Endothelial cell of umbilical vein (primary cell): ENCODE results near the gene AGT. TPM values are rescaled to one million over a fixed set of nuclear protein-coding genes. Genes with fewer than 3 reads are reported as not detected.

Source experiments
- BruUV-seq: library from RNA; stranded (reverse); fragments of 400-500 nt; replicated peaks from 2 replicates; lab custom pipeline; 2021; lab: Mats Ljungman, UMichigan
- CTCF ChIA-PET: fragments of 300-600, 350-600 bp; sonication (Branson Sonifier 250); formaldehyde crosslinking; loops from one replicate; lab custom pipeline; 2021; ENCODE audit warnings: antibody characterized with exemption, inconsistent platforms; lab: Charles Lee
- POLR2A ChIA-PET: fragments of 300-600, 350-600 bp; sonication (Branson Sonifier 250); formaldehyde crosslinking; loops from one replicate; lab custom pipeline; 2021; ENCODE audit warnings: antibody characterized with exemption, inconsistent platforms; lab: Charles Lee
- DNase-seq: peaks from one replicate; pipeline ENCODE4 v3.0.0-alpha.2; 2011; ENCODE audit warnings: low read depth, low spot score
- FAIRE-seq: peaks from 2 replicates; lab custom pipeline; 2011; peaks lifted over from hg19 to GRCh38; lab: Jason Lieb, UNC
- H2AFZ ChIP-seq: 2 replicates; pipeline ENCODE4 v1.6.0; 2012; ENCODE audit warnings: low read depth, low read length, control low read depth, inconsistent platforms
- H3K27ac ChIP-seq: 2 replicates; pipeline ENCODE4 v1.5.1; 2011; ENCODE audit warnings: low read depth, mild to moderate bottlenecking, control low read depth, low read length, moderate library complexity; ENCODE audit not compliant: insufficient read depth
- H3K27me3 ChIP-seq, 2 experiments: 2 replicates each; pipeline versions ENCODE4 v1.6.0 to v1.6.1; 2011; ENCODE audit warnings: low read length in 2 of 2, mixed read lengths in 1 of 2; ENCODE audit not compliant: control insufficient read depth in 2 of 2, insufficient read depth in 2 of 2
- H3K36me3 ChIP-seq, 2 experiments: 2 replicates in 1 of 2; 3 replicates in 1 of 2; pipeline ENCODE4 v1.5.1; 2011; ENCODE audit warnings: low read length in 2 of 2, mild to moderate bottlenecking in 1 of 2, moderate library complexity in 1 of 2; ENCODE audit not compliant: control insufficient read depth in 2 of 2, insufficient read depth in 2 of 2; ENCODE audit errors: extremely low read depth in 1 of 2
- H3K4me1 ChIP-seq: 3 replicates; pipeline ENCODE4 v1.5.1; 2011; ENCODE audit warnings: mild to moderate bottlenecking, low read length; ENCODE audit not compliant: control insufficient read depth, insufficient read depth; ENCODE audit errors: extremely low read depth
- H3K4me2 ChIP-seq: 2 replicates; pipeline ENCODE4 v1.6.1; 2011; ENCODE audit warnings: low read length, control low read depth, mixed read lengths; ENCODE audit not compliant: insufficient read depth
- H3K4me3 ChIP-seq, 3 experiments: fragments of 200-600 bp in 1 of 3; sonication (generic), shearing (Covaris generic) in 1 of 3; replicated peaks in 1 of 3; 2 replicates each; pipeline ENCODE4 v1.5.1; 2011 to 2016; ENCODE audit warnings: control low read depth in 3 of 3, low read length in 3 of 3, mild to moderate bottlenecking in 2 of 3, inconsistent platforms in 1 of 3, low read depth in 1 of 3, moderate library complexity in 1 of 3; ENCODE audit not compliant: insufficient read depth in 1 of 3
- H3K79me2 ChIP-seq: 2 replicates; pipeline ENCODE4 v1.6.0; 2012; ENCODE audit warnings: low read length, inconsistent platforms; ENCODE audit not compliant: control insufficient read depth, insufficient read depth
- H3K9ac ChIP-seq: replicated peaks from 2 replicates; pipeline ENCODE3; 2011; ENCODE audit warnings: low read length, control low read depth; ENCODE audit not compliant: insufficient read depth; ENCODE audit errors: extremely low read depth
- H3K9me1 ChIP-seq: replicated peaks from 3 replicates; pipeline ENCODE4 v1.6.0; 2011; ENCODE audit warnings: mild to moderate bottlenecking, low read length; ENCODE audit not compliant: control insufficient read depth, insufficient read depth; ENCODE audit errors: extremely low read depth
- H3K9me3 ChIP-seq: replicated peaks from 2 replicates; pipeline ENCODE4 v1.5.1; 2012; ENCODE audit warnings: low read length, inconsistent platforms; ENCODE audit not compliant: control insufficient read depth, insufficient read depth
- H4K20me1 ChIP-seq: replicated peaks from 2 replicates; pipeline ENCODE3; 2011; ENCODE audit warnings: mild to moderate bottlenecking, low read length; ENCODE audit not compliant: control insufficient read depth, insufficient read depth; ENCODE audit errors: extremely low read depth
- EZH2 ChIP-seq: IDR thresholded peaks from 2 replicates; pipeline ENCODE4 v1.6.1; 2012; ENCODE audit warnings: borderline replicate concordance, low read depth, mild to moderate bottlenecking, moderate library complexity, low read length, inconsistent platforms; ENCODE audit not compliant: severe bottlenecking
- FOS ChIP-seq: IDR thresholded peaks from 2 replicates; pipeline ENCODE4 v1.6.1; 2011; ENCODE audit warnings: mild to moderate bottlenecking, low read length, moderate library complexity, borderline replicate concordance; ENCODE audit not compliant: insufficient read depth
- GATA2 ChIP-seq: IDR thresholded peaks from 2 replicates; pipeline ENCODE4 v1.7.0; 2011; ENCODE audit warnings: low read depth, mild to moderate bottlenecking, moderate library complexity, mixed read lengths, low read length; ENCODE audit not compliant: insufficient read length, insufficient read depth
- JUN ChIP-seq: IDR thresholded peaks from 2 replicates; pipeline ENCODE4 v1.6.1; 2011; ENCODE audit warnings: borderline replicate concordance, low read depth; ENCODE audit not compliant: insufficient read length, insufficient read depth
- MAX ChIP-seq: IDR thresholded peaks from 2 replicates; pipeline ENCODE4 v1.6.1; 2011; ENCODE audit not compliant: insufficient read depth, insufficient read length
- MYC ChIP-seq: IDR thresholded peaks from one replicate; pipeline ENCODE4 v1.6.1; 2011; ENCODE audit warnings: mild to moderate bottlenecking, low read depth, low read length
- POLR2A ChIP-seq: IDR thresholded peaks from 2 replicates; pipeline ENCODE4 v1.6.1; 2012; ENCODE audit warnings: low read depth, mild to moderate bottlenecking, control low read depth, low read length
- POLR2AphosphoS5 ChIP-seq: IDR thresholded peaks from 2 replicates; pipeline ENCODE4 v1.6.1; 2012; ENCODE audit warnings: low read depth, mild to moderate bottlenecking, control low read depth, low read length, moderate library complexity; ENCODE audit not compliant: insufficient read depth
- dilution Hi-C: fragments of 300-500 bp; cut with MboI; formaldehyde crosslinking; loops from one replicate; pipeline ENCODE4 v1.15.0; 2019; ENCODE audit warnings: low sequenced_read_pairs; ENCODE audit not compliant: extremely low pct_ligation_motif_present
- intact Hi-C: fragments of 100-400 bp; cut with micrococcal nuclease; formaldehyde crosslinking; loops from one replicate; pipeline ENCODE4 v1.10.0; 2022
- polyA plus RNA-seq, 4 experiments: library from polyadenylated mRNA; depleted of rRNA in 3 of 4; stranded (reverse) in 3 of 4; unstranded in 1 of 4; fragments of >200 nt; gene quantifications; 2 replicates each; pipeline versions ENCODE4 v1.2.1 to v1.2.3, GENCODE V29; 2011 to 2012; ENCODE audit warnings: missing spikeins in 1 of 4
- total RNA-seq: library from RNA; stranded (reverse); gene quantifications from 2 replicates; pipeline ENCODE4 v1.2.3, GENCODE V29; 2021
- TF ChIP-seq, protein P1 (sequence below), 2 donors: IDR thresholded peaks; 1 replicate in 1 of 2; 2 replicates in 1 of 2; pipeline ENCODE4 v1.5.1; 2011; ENCODE audit warnings: low read length in 2 of 2, mild to moderate bottlenecking in 2 of 2, moderate library complexity in 2 of 2, control low read depth in 1 of 2, inconsistent platforms in 1 of 2, low read depth in 1 of 2; ENCODE audit not compliant: insufficient read depth in 1 of 2; ENCODE audit errors: extremely low read depth in 1 of 2

The AGT gene
- total and polyA plus RNA-seq, 2 donors (not counting 3 experiments of a cell fraction or from before 2014, with no cell fraction given): not detected

GRCh38 chr1:230701434-230701833 is 12.5 kb downstream of the AGT start:
- ChIA-PET CTCF (no interaction called here), POLR2A (no interaction called here)
- Histone ChIP-seq H3K4me1 (no peaks in the 10 kb centered on the region), H2AFZ (no peak overlapping the region), H3K4me3 (no peak overlapping the region), H4K20me1 (no peaks in the 10 kb centered on the region), H3K27ac (no peak overlapping the region), H3K36me3 (no peaks in the 10 kb centered on the region), H3K9me1 (no peaks in the 10 kb centered on the region), H3K79me2 (no peaks in the 10 kb centered on the region), H3K27me3 (no peaks in the 10 kb centered on the region), H3K4me2 (no peak overlapping the region), H3K9me3 (no peaks in the 10 kb centered on the region), H3K9ac (no peak overlapping the region)
- intact Hi-C loops: no loop called here
- dilution Hi-C loops: no loop called here
- FAIRE-seq: no peak
- no peak for TF ChIP-seq POLR2AphosphoS5
- TF ChIP-seq MAX: no peak
- no peak for TF ChIP-seq POLR2A
- no peak for TF ChIP-seq GATA2
- no peak for TF ChIP-seq FOS
- TF ChIP-seq JUN: no peak
- TF ChIP-seq EZH2: no peak
- TF ChIP-seq MYC: no peak
- TF ChIP-seq, protein P1, sequence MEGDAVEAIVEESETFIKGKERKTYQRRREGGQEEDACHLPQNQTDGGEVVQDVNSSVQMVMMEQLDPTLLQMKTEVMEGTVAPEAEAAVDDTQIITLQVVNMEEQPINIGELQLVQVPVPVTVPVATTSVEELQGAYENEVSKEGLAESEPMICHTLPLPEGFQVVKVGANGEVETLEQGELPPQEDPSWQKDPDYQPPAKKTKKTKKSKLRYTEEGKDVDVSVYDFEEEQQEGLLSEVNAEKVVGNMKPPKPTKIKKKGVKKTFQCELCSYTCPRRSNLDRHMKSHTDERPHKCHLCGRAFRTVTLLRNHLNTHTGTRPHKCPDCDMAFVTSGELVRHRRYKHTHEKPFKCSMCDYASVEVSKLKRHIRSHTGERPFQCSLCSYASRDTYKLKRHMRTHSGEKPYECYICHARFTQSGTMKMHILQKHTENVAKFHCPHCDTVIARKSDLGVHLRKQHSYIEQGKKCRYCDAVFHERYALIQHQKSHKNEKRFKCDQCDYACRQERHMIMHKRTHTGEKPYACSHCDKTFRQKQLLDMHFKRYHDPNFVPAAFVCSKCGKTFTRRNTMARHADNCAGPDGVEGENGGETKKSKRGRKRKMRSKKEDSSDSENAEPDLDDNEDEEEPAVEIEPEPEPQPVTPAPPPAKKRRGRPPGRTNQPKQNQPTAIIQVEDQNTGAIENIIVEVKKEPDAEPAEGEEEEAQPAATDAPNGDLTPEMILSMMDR (IDR thresholded peaks at IDR 0.05; ENCODE audit: extremely low read depth in 1 of 2, insufficient read depth in 1 of 2, low read depth in 1 of 2, low read length in 2 of 2): no peak
- no TSS peak for BruUV-seq
- no peak for DNase-seq
